K562 (cell line): ENCODE results near the gene ARHGAP33. TPM values are rescaled to one million over a fixed set of nuclear protein-coding genes. Genes with fewer than 3 reads are reported as not detected.
A peak's percentile ranks its signal among the peaks of the same experiment; 100 is the strongest.

Experiments used
- BACH1 ChIP-seq: fragments of 200-800 bp; sonication (Bioruptor generic); IDR thresholded peaks from 2 replicates; pipeline ENCODE4 v1.6.1; 2016; ENCODE audit warnings: missing genetic modification characterization, missing compliant biosample characterization
- ETV5 ChIP-seq: sonication (generic); formaldehyde crosslinking; IDR thresholded peaks from 2 replicates; pipeline ENCODE4 v1.4.0; 2020; ENCODE audit warnings: low read depth, mild to moderate bottlenecking, missing genetic modification reagents
- LEF1 ChIP-seq: fragments of 450-650 bp; IDR thresholded peaks from 2 replicates; pipeline ENCODE4 v1.6.1; 2016; ENCODE audit warnings: mild to moderate bottlenecking
- RB1 ChIP-seq: fragments of 450-650 bp; IDR thresholded peaks from 2 replicates; pipeline ENCODE4 v1.6.1; 2017; ENCODE audit warnings: low read depth, mild to moderate bottlenecking
- RFX7 ChIP-seq: fragments of 250-450 bp; sonication (Bioruptor Pico); IDR thresholded peaks from 2 replicates; pipeline ENCODE4 v1.5.1; 2021; ENCODE audit warnings: mild to moderate bottlenecking
- SIRT6 ChIP-seq: IDR thresholded peaks from one replicate; pipeline ENCODE4 v1.6.1; 2012; ENCODE audit warnings: low read depth, mild to moderate bottlenecking, control low read depth, inconsistent platforms, low read length, moderate library complexity
- polyA plus RNA-seq, 8 experiments: library from polyadenylated mRNA; depleted of rRNA in 4 of 8; stranded (reverse) in 5 of 8; unstranded in 3 of 8; fragments of >200 nt; fragmentation: Nextera tagmentation in 2 of 8; fragmentation: Illumina TruSeq in 1 of 8; extraction: Ambion mirVana in 2 of 8; extraction: Trizol in 1 of 8; gene quantifications; 2 replicates each; pipeline versions ENCODE4 v1.2.1 to v1.2.3, GENCODE V29; 2011 to 2014; ENCODE audit warnings: inconsistent platforms in 1 of 8, missing spikeins in 1 of 8
- total RNA-seq, 7 experiments: library from RNA; depleted of rRNA in 6 of 7; stranded (reverse); fragments of >200 nt in 6 of 7; fragmentation: Illumina TruSeq in 2 of 7; extraction: Trizol in 2 of 7; gene quantifications; 2 replicates each; pipeline versions ENCODE4 v1.2.1 to v1.2.3, GENCODE V29; 2011 to 2021; ENCODE audit warnings: low replicate concordance in 1 of 7
- TF ChIP-seq, protein P1 (sequence below), 3 experiments: IDR thresholded peaks in 2 of 3; conservative IDR thresholded peaks in 1 of 3; 2 replicates each; pipeline ENCODE4 v1.5.1; 2011 to 2012; ENCODE audit warnings: low read length in 3 of 3, mild to moderate bottlenecking in 3 of 3, control low read depth in 2 of 3, improper control_type of control experiment in 1 of 3, inconsistent platforms in 1 of 3, low read depth in 1 of 3, mixed read lengths in 1 of 3, moderate library complexity in 1 of 3; ENCODE audit not compliant: insufficient read depth in 2 of 3

Gene ARHGAP33
- total and polyA plus RNA-seq, 9 of the 15 experiments (the other 6 are each of a cell fraction or from before 2014, with no cell fraction given) = 0.06 to 26.6 (median 1.6) TPM; not detected in 1

GRCh38 chr19:35736913-35737886, 38.2 kb upstream of the ARHGAP33 start (continued):
- TF ChIP-seq BACH1 (tag) (no peak), RFX7 (CRISPR knock-in tag) (no peak), SIRT6 (no peak), LEF1 (no peak), ETV5 (CRISPR knock-in tag) (no peak), RB1 (no peak)
- TF ChIP-seq, protein P1, sequence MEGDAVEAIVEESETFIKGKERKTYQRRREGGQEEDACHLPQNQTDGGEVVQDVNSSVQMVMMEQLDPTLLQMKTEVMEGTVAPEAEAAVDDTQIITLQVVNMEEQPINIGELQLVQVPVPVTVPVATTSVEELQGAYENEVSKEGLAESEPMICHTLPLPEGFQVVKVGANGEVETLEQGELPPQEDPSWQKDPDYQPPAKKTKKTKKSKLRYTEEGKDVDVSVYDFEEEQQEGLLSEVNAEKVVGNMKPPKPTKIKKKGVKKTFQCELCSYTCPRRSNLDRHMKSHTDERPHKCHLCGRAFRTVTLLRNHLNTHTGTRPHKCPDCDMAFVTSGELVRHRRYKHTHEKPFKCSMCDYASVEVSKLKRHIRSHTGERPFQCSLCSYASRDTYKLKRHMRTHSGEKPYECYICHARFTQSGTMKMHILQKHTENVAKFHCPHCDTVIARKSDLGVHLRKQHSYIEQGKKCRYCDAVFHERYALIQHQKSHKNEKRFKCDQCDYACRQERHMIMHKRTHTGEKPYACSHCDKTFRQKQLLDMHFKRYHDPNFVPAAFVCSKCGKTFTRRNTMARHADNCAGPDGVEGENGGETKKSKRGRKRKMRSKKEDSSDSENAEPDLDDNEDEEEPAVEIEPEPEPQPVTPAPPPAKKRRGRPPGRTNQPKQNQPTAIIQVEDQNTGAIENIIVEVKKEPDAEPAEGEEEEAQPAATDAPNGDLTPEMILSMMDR (IDR thresholded peaks at IDR 0.05 in 2 of 3, conservative IDR thresholded peaks at IDR 0.05 in 1 of 3; ENCODE audit: insufficient read depth in 2 of 3, low read depth in 1 of 3, low read length in 3 of 3) = peak in 1 of 3 experiments; percentile 28; a peak in 3 of 6 replicates
